Lung microvascular endothelial cell (primary cell): ENCODE measurements around the gene P3H3. TPM values are rescaled to one million over a fixed set of nuclear protein-coding genes. Genes with fewer than 3 reads are reported as not detected.
A peak's percentile ranks its signal among the peaks of the same experiment; 100 is the strongest.
"Not testable (repeated sequence)": the region's sequence is repeated elsewhere in the genome, so short reads cannot be mapped to it uniquely, and the experiment has no call there.

Source experiments
- DNase-seq, 2 donors: peaks; one replicate each; pipeline versions ENCODE4 v3.0.0 to v3.0.0-alpha.2; 2010; ENCODE audit warnings: low read depth in 2 of 2
- total RNA-seq: library from RNA; depleted of rRNA; stranded (reverse); fragments of >200 nt; gene quantifications from 2 replicates; pipeline ENCODE4 v1.2.1, GENCODE V29; 2014

The P3H3 gene
- total RNA-seq, 1 donor from 2014 or later, result 12.9 TPM

DNA sequence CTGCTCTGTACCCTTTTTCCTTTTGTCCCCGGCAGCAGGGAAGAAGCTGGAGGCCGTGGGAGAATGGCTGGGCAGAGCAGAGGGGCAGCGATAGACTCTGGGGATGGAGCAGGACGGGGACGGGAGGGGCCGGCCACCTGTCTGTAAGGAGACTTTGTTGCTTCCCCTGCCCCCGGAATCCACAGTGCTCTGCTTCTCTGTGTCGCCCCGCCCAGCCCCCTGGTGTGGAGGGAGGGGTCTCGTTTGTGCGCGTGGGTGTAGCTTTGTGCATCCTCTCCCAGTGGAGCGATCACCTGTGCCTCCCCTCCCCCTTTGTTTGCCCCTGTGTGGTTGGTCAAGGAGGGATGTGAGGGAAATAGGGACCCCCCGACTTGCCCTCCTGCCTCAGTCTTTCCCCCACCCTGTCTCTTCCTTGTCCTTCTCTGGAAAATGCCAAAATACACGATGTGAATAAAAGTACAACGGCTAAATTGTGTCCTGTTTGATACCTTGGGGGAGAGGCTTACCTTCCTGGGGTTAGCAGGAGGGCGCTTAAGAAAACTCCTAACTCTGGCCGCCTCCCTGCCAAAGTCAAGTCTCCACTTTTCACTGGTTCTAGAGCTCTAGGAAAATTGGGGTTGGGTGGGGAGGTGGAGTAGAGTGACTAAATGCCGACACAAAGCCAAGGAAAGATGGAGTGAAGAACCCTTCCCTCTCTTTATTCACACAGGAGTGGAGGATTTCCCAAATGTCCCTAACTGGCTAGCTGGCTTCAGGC, 38.1 kb downstream of the P3H3 start:
- DNase-seq, result no peak

DNA sequence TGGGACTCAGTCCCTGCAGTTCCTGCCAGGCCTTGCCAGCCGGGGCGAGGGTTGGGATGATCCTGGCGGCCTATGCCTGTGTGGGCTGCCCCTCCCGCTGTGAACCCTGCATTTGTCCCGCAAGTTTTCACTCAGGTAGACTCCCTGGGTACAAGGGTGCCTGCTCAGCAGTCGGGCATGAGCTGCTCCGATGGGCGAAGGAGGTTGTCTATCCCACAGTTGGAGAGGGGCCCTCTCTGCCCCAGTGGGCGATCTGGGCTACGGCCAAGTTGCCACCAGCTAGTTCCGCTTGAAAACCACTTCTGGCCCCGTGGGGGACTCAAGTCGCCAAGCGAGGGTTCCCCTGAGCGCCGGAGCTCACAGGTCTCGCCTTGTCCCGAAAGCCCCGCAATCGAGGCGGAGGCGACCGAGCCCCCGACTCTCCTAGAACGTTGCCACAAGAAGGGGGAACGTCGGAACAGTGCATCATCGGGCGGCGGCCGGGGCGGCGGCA, 38.8 kb downstream of the P3H3 start:
- no peak for DNase-seq

DNA sequence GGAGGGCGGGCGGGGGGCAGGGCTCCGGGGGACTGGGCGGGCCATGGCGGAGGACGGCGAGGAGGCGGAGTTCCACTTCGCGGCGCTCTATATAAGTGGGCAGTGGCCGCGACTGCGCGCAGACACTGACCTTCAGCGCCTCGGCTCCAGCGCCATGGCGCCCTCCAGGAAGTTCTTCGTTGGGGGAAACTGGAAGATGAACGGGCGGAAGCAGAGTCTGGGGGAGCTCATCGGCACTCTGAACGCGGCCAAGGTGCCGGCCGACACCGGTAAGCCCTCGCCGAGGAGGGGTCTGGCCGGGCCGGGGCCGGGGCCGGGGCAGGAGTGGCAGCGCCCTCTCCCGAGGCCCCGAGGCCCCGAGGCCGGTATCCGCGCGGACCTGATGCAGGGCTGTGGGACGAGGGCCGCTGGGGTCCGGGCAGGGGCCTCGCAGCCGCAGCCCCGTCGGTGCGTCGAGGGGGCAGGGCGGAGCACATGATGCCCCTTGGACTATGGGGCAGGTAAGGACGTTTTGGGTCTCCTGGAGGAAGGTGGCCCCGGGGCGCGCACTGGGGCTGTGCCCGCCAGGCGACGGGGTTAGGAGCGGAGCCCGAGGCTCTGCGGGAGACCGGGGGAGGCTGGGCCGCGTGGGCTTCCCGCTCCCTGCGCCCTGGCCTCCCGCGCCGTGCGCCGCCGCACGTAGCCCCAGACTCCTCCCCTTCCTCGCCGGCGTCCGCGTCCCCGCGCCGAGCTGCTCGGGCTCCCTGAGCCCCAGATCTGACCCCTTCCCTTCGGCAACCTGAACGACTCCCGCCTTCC, 39.4 kb downstream of the P3H3 start, which contains the start of gene TPI1:
Gene TPI1 (plus strand): TSS at position 119 of the 798 bp plus-strand sequence. CDS start 36 bp downstream, at position 155.
- DNase-seq, result peak; percentile 88 to 91

- DNase-seq, result peak in 1 of 2 donors; percentile 42
These were observed 40.2 kb downstream of the P3H3 start for GRCh38 chr12:6868211-6869048.

DNA sequence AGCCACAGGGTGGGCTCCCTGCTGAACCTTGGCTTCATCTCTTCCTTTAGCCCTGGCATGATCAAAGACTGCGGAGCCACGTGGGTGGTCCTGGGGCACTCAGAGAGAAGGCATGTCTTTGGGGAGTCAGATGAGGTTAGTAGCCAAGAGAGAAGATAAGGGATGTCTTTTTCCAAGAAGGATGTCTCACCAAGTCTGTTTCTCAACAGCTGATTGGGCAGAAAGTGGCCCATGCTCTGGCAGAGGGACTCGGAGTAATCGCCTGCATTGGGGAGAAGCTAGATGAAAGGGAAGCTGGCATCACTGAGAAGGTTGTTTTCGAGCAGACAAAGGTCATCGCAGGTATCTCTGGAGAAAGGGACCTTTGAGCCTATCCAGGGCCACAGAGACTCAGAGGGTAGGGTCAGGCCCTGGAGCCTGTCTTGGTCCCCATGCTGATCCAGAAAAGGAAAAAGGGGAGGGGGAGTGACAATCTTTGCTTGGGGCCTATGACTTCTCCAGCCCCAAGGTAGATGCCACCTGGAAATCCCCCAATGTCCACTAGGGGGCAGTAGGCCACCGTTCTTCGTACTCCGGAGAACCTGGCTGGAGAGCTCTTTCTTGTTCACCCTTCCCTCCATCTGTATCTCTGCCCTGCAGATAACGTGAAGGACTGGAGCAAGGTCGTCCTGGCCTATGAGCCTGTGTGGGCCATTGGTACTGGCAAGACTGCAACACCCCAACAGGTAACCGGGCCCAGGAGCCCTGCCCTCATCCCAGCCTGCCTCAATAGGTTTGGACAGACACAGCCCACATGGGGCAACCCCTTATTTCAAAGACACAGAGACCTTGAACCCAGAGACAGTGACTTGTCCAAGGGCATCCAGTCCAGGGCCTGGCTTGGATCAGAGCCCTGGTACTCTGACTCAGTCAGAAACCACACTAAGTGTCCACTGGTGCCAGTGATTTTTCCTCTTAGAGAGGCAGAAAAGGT, 41.1 kb downstream of the P3H3 start:
- peak; percentile 82 to 83 for DNase-seq

DNA sequence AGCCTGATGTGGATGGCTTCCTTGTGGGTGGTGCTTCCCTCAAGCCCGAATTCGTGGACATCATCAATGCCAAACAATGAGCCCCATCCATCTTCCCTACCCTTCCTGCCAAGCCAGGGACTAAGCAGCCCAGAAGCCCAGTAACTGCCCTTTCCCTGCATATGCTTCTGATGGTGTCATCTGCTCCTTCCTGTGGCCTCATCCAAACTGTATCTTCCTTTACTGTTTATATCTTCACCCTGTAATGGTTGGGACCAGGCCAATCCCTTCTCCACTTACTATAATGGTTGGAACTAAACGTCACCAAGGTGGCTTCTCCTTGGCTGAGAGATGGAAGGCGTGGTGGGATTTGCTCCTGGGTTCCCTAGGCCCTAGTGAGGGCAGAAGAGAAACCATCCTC, 42.1 kb downstream of the P3H3 start:
- not testable (repeated sequence) for DNase-seq

DNA sequence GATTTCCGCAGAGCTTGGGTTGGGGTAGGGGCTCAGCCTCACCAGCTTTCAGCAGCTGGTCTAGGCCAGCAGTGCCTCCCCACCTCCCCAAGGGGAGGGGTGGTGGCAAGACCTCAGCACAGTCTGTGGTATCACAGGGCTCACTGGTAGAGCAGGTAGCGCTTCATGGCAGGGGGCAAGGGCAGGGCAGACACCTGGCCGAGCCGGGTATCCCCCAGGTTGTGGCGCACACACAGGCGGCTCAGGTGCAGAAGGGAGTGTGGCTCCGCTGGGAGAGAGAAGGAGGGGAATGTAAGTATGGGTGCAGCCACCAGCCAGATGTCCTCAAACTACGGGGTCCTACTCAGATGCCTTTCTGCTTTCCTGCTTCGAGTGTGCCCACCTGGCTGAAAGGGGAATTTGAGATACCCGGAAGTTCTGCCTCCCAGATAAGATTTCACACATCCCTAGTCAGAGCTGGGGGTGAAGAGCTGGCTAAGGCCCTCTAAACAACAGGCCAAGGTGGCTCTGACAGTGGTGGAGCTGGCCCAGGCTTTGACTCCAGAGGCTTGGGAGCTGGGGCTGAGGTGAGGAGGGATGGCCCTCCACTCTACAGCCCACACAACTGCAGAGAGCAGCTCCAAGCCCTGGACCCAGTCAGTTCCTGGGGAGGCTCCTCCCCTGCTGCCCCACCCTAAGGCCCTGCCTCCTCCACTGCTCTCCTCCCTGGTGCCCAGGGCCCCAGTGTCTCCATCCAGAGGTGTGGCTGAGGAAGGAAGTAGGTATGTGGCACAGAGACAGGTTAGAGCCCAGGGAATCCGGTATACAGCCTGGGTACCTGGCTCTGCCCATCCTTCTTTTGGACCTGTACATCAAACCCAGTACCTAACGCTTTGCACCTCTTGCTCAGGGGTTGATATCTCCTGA, 43.1 kb downstream of the P3H3 start:
- DNase-seq, result no peak

DNA sequence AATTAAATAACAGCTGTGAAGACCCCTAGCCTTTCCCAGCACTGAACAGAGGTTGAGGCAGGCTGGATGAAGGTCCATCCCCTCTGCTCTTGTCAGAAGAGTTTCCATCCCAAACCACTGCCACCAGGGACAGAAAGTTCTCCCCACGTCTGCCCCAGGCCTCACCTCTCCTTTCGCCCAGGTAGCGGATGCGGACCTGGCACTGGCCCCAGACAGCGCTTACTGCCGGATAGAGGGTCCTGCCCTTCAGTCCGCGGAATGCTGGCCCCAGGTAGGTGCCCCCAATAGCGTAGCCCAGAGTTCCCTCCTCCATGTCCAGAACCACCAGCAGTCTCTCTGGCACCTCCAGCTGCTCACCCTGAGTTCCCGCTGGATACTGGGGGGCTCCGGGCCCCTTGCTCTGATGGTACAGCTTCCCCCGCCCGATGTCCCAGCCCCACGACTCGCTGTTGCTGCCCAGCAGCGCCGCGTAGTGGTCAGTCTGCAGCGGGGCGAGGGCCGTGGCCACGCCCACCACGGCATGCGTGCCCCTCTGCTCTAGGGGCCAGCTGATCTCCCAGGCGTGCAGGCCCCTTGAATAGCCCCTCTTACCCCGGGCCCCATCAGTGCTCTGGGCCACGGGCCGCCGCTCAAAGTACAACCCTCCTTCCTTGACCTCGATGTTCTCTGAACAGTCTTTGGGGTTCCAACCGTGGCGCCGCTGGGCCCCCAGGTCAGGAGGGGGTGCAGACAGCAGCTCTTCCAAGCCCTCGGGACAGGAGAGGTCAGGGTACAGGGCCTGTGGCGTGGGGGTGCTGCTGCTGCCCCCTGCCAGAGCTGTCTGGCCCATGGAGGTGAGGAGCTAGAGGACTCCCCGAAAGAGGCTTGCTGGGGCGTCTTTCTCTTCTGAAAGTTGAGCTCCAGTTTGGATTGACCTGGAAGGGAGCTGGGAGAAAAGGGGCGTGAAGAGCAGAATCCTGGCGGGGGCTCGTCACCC, 44.2 kb downstream of the P3H3 start:
- peak; percentile 82 for DNase-seq

DNA sequence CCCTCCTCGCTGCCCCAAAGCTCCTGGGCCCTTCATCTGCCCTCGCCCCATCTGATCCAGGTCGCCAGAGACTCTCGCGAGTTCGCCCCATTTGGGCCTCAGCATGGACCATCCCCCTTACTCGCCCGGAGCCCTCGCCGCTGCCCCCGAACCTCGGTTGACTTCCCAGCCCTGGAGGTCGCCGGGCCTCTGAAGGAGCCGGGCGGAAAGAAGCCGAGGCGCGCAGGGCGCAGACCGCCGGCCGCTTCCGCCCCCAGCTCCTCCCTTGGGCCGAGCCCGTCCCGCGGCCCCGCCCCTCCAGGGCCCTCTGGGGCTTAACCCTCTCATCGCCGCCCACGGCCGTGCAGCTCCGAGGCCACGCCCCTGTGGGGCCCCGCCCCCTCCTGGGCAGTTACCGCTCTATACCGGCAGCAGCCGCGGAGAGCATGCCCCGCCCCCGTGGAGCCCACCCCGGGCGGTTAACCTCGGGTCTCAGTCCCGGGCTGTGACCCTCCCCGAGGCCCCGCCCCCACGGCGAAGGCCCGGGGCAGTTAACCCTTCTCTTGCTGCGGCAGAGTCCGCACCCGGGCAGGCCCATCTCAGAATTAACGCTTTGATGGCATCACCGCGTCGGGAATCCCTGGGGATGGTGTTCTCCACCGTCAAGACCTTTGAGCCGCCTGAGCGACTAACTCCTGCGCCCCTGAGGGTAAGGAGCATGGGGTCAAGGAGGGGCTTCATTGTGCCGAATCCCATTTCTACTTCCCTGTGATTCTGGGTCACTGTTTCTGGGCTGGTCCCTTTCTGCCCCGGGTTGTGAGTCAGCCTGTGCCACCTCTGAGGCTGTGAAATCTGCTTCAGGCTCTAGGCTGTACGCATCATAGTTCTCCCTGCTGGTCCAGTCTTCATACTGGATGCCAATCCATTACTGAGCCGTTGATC, 45.1 kb downstream of the P3H3 start, which contains the start of gene SPSB2:
Gene SPSB2 (minus strand): TSS at position 210 of the 921 bp plus-strand sequence. CDS start 402 bp downstream, outside the sequence.
- DNase-seq, result peak; percentile 95 to 96

DNA sequence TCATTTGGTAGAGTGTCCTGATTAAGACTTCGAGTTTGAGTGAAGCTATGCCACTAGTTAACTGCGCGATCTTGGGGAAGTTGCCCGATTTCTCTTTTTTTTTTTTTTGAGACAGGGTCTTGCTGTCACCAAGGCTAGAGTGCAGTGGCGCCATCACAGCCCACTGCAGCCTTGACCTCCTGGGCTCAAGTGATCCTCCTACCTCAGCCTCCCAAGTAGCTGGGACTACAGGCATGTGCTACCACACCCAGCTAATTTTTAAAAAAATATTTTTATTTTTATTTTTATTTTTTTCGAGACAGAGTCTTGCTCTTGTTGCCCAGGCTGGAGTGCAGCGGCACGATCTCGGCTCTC, 45.8 kb downstream of the P3H3 start:
- DNase-seq, result not testable (repeated sequence)

- DNase-seq, result not testable (repeated sequence)
These were observed 51.6 kb downstream of the P3H3 start for GRCh38 chr12:6879824-6880223.

DNA sequence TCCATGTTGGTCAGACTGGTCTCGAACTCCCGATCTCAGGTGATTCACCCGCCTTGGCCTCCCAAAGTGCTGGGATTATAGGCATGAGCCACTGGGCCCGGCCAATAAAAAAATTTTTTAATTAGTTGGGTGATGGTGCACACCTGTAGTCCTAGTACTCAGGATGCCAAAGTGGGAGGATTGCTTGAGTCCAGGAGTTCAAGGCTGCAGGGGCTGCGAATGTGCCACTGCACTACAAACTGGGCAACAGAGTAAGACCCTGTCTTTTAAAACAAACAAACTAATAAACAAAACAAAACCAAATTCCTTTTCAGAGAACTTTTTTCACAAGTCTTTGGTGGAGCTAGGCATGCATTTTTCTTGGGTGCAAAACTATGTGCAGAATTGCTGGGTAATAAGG, 55.0 kb downstream of the P3H3 start:
- no peak for DNase-seq

DNA sequence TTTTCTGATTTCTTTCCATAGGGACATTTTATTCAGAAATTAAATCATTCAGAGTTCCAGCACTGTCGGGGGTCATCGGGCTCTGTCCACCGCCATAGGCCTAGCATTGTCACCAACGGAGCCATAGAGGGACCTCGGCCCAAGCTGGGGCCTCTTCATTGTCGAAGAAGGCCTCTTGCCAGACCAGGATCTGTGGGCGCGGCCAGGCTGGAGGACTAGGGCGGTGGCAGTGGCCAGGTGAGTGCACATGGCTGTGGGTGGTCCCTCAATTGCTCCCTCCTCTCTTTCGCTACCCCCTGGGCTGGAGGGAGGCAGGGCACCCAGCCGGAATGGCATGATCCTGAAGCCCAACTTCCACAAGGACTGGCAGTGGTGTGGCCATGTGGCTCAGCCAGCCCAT, 55.5 kb downstream of the P3H3 start:
- DNase-seq, result no peak

DNA sequence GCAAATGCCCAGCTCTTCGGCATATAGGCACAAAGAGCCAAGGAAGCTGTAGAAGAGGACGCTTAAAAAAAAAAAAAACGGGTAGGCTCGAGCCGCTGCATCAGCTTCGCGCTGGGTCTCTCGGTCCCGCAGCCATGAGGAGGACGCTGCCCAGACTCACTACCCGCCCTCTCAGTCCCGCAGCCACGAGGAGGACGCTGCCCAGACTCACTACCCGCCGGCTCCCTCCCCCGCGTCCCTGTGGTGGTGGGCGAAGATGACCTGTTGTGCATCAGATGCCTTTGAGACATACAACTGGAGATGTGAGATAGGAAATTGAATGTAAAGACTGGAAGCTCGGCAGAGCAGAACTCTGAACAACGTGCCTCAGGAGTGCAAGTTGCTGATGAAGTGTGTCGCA, 56.3 kb downstream of the P3H3 start:
- DNase-seq, result no peak

DNA sequence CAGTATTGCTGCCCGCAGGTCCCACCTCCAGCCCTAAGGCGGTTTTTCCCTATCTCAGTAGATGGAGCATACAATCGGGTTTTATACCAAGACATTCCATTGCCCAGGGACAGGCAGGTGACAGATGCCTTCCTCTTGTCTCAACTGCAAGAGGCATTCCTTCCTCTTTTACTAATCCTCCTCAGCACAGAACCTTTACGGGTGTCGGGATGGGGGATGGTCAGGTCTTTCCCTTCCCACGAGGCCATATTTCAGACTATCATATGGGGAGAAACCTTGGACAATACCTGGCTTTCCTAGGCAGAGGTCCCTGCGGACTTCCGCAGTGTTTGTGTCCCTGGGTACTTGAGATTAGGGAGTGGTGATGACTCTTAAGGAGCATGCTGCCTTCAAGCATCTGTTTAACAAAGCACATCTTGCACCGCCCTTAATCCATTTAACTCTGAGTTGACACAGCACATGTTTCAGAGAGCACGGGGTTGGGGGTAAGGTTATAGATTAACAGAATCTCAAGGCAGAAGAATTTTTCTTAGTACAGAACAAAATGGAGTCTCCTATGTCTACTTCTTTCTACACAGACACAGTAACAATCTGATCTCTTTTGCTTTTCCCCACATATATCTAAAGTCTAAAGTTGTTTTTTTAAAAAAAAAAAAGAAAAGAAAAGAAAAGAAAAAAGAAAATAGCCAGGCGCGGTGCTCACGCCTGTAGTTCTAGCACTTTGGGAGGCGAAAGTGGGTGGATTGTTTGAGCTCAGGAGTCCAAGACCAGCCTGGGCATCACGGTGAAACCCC, 58.2 kb downstream of the P3H3 start:
- DNase-seq, result not testable (repeated sequence)

GRCh38 chr12:6887460-6887859, 59.3 kb downstream of the P3H3 start:
- DNase-seq, result no peak
